ENCODE data around the gene MAGI1.
A peak's percentile ranks its signal among the peaks of the same experiment; 100 is the strongest.
"Not testable (repeated sequence)": the region's sequence is repeated elsewhere in the genome, so short reads cannot be mapped to it uniquely, and the experiment has no call there.

Gene MAGI1

DNA sequence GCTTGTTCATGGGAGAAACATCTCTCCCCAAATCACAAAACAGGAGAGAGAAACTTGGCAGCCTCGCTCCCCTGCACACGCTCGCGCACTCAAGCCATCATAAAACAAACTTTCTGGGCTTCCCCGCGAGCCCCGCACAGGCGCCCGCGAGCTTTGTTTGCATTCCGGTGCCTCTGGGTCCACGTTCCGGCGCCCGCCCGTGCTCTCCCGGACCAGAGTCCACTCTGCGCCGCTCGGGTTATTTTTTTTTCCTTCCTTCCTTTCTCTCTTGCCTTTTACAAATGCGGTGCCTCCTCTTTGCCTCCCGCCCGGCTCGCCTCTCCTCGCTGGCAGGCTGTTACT lies 363 bp downstream of the MAGI1 start:
- DNase-seq = no peak

- no peak for DNase-seq
Measured at GRCh38 chr3:66037986-66038369, 740 bp downstream of the MAGI1 start.

GRCh38 chr3:66037330-66037985 lies 1.3 kb downstream of the MAGI1 start:
- peak; percentile 19 for DNase-seq

DNA sequence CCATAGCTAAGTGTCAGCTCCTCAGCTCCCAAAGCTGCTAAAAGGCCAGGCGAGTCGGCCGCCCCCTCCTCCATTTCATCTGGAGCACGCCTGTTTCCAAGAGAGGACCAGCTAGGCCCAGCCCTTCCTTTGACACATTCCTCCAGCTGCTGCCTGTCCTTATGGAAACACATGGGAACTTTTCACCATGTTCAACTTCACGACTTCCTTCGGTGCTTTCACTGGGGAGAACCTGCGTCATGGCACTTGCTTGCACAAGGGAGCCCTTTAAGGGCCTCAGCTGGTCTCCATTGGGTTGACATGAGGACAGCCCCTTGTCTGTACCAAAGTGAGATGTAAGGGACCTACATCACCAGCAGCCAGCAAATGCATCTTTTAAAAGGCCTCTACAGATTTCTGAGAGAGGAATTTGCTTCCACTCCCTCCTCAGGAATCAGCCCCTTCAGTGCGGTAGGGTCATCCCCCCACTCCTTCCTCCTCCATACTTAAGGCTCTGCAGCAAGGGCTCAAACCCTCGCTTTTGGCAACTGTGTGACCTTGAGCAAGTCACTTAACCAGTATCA lies 2.1 kb downstream of the MAGI1 start:
- DNase-seq = no peak

DNA sequence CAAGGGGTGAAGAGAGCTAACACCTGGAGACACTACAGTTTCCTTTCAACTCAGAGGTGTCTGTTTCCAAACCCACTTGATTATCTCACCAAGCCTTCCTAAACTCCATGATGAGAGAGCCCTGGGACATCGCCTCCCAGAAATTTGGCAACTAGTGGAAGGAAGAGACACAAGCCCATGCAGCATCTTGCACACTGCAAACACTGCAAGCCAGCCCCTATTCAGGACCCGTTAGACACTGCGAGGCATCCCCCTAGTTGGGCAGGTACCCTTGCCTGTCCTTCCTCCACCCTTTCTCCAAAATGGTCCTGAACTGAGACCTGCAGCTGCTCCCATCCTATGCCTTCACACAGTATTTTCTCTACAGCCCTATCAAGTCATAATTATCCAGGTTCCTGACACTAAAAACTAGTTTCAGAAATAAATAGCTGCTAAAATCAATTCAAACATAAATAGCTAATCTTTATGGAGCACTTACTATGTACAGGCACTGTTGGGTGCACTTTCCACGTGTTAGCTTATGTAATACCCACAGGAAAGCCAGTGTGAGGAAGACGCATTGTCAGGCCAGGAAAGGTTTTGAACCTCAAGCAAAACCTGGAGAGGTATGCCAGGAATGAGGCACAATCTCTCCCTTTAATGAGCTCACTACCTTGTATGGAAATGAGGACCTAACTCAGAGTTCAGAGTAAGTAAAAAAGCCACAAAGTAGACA lies 2.8 kb downstream of the MAGI1 start:
- no peak for DNase-seq

GRCh38 chr3:66033241-66034138 lies 5.2 kb downstream of the MAGI1 start:
- DNase-seq = no peak

GRCh38 chr3:66031102-66031698 lies 7.5 kb downstream of the MAGI1 start:
- DNase-seq = no peak

DNA sequence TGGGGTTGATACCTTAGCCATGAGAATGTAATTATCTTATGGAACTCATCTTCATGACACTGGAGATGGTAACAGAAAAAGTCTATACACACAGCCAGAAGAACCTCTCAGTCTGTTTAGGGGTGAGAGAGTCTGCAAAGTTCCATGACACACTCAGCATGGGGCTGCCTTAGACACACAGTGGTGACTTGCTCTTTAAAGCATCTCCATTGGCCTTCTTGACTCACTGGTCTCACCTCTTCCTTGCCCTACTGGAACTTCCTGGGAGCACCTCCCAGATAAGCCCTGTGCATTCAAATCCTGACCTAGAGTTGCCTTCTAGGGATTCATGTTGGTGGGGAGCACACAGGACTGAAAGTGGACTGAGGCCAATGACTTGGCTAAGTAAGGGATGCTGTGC lies 9.3 kb downstream of the MAGI1 start:
- no peak for DNase-seq

DNA sequence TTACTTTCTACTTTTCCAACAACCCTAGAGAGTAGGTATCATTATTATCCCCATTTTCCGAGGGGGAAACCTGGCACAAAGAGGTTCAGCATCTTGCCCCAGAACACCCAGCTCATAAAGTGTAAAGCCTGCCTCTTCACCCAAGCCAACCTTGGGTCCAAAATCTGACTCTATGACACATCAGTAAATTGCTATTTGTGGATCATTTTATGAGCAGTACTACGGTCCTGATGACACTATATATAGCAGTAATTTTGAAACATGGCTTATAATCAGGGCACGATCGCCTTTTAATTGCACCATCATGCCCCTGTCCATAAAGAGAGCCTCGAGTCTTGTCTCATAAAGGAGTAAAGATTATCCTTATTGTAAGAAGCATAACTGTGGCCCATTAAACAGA lies 9.7 kb downstream of the MAGI1 start:
- DNase-seq = no peak

DNA sequence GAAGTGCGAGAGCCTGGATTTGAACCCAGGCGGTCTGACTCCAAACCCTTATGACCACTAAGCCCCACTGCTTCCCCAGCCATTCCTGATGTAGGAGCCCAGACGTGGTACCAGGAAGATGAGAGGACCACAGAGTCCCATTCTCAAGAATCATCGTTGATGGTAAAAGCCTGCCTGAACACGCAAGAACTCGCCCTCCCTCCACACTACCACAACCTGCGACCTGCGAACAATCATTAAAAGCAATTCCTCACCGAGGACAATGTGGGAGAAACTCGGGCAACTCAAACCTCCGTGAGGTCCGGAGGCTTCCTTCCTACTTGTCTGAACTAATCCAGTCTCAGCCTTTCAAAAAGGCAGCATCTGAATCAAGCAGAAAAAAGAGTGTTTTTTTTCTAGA lies 10.3 kb downstream of the MAGI1 start:
- no peak for DNase-seq

- DNase-seq = not testable (repeated sequence)
Measured at GRCh38 chr3:66027099-66027498, 11.6 kb downstream of the MAGI1 start.

DNA sequence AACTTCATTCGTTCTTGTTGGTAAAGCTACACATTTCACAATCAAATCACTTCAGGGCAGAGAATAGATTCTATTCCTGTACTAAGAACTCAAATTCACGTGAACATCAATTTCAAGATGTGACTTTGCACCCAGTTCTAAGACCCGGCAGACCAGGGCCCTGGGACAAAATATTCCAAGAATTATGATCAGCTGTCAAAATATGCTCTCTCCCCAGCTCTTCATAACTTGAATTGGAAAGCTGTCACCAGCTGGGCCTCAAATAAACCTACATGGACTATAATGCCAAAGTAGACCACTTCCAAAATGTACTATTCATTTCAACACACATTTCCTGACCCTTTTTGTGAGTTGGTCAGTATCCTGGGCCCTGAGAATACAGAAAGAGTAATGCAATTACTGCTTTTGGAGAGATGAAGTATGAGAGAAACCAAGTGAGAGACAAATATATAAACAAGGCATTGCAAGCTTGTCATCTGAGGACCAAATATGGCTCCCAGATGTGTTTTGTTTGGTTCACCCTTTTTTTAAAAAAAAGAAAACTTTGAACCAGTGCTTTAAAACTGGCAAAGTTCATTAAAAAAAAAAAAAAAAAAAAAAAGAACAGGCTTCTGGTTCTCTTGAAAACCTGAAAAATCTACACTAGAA lies 14.9 kb downstream of the MAGI1 start:
- no peak for DNase-seq

GRCh38 chr3:66023229-66023628 lies 15.5 kb downstream of the MAGI1 start:
- DNase-seq = no peak

GRCh38 chr3:66021731-66022131 lies 17.0 kb downstream of the MAGI1 start:
- DNase-seq = no peak

- no peak for DNase-seq
Measured at GRCh38 chr3:66019896-66020295, 18.8 kb downstream of the MAGI1 start.

GRCh38 chr3:66018057-66019033 lies 20.4 kb downstream of the MAGI1 start:
- DNase-seq = no peak

DNA sequence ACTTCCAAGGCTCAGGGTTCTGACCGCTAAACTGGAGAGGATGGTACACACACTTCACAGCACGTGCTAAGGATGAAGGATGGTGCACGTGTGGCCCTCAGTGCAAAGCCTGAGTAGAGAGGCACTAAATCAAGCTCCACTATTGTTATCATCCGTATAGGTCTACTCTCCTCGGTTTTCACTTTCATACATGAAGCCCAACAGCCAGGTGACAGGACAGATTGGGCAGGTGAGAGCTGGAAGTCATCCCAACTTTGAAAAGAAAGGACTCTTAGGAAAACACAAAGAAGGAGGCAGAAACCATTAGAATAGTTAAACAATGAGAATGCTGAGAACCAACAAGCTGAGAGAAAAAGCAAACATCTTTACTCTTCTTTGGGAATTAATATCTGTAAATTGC lies 21.1 kb downstream of the MAGI1 start:
- peak; percentile 15 for DNase-seq

DNA sequence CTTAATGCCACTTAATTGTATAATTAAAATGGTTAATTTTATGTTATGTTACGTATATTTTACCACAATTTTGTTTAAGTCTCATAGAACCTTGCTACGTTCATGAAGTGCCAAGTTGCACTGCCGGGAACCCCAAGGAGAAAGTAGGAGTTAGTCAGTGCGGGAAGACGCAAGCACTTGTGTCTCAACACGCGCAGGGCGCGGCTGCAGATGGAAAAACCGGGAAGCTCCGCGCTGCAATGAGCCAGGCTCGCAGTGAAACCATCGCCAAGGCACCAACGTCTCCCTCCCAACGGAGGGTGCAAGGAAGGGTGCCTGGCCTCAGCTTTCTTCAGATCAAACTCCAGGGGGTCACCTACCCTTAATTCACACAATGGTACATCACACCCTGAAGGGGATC lies 21.6 kb downstream of the MAGI1 start:
- no peak for DNase-seq

DNA sequence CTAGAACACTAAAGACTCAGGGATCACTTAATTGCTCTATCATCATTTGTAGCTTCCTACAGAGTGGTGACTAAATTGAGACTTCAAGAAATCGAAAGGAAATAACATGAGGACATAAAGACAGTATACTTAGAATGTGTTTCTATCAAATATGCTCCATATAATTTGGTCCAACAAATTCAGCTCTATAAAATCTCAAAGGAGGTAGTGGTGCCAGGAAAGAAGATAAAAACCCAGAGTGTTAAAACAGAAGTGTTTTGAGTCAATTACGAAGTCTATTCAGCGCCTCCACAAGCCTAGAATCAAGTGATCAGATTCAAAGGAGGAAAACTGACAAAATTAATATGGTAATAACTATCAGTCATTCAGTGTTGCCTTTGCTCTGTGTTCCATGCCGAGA lies 22.9 kb downstream of the MAGI1 start:
- DNase-seq = no peak

GRCh38 chr3:66014651-66015050 lies 24.1 kb downstream of the MAGI1 start:
- DNase-seq = no peak

GRCh38 chr3:66014056-66014455 lies 24.7 kb downstream of the MAGI1 start:
- DNase-seq = no peak

Measured in NCI-H69 (cell line).